ENCODE results near the gene ABCA9.
"Not testable (repeated sequence)": the region's sequence is repeated elsewhere in the genome, so short reads cannot be mapped to it uniquely, and the experiment has no call there.

Gene ABCA9

GRCh38 chr17:68944435-68945035, 116.2 kb downstream of the ABCA9 start:
- DNase-seq: no peak

- DNase-seq: not testable (repeated sequence)
Observed at GRCh38 chr17:68943812-68944182, 116.9 kb downstream of the ABCA9 start.

- no peak for DNase-seq
Observed at GRCh38 chr17:68943123-68943811, 117.5 kb downstream of the ABCA9 start.

- DNase-seq: no peak
Observed at GRCh38 chr17:68942389-68942788, 118.3 kb downstream of the ABCA9 start.

DNA sequence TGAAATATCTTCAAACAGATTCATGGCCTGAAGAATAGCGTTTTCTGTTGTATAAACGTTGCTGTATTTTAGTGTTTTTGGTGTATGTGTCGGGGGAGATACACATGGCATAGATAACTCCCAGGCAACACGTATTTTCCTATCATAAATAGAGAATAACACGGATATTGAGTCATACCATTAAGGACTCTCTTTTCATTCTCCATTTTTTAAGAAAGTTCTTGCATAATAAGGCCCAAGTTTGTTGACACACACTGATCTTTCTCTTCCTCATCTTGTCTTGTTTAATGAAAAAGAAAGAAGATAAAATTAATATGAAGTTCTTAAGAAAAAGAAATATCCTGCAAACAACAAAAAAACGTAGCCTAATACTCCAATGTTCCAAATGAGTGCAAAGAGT, 119.0 kb downstream of the ABCA9 start:
- DNase-seq: no peak

GRCh38 chr17:68939195-68939594, 121.5 kb downstream of the ABCA9 start:
- DNase-seq: no peak

- no peak for DNase-seq
Observed at GRCh38 chr17:68937890-68938514, 122.7 kb downstream of the ABCA9 start.

DNA sequence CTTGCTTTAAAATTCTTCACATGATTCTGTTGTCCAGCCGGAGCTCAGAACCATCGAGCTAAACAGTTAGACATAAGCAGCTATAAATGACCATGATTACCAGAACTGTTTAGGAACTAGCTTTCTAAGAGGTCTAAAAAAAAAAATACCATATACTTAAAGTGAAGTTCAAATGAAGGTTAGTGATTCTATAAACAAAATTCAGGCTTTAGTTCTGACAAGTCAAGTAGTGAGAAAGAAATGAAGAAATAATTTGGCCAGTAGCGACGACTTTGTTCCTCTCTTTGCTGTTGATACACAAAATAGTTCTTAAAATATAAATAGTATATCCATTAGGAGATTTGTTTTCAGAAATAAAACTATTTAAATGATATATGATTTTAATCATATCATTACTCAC, 133.2 kb downstream of the ABCA9 start:
- DNase-seq: no peak

- DNase-seq: no peak
Observed at GRCh38 chr17:68924793-68925720, 135.7 kb downstream of the ABCA9 start.

All from right hindlimb (tissue), 1 donor.